ENCODE measurements around the gene ATRAID. TPM values are rescaled to one million over a fixed set of nuclear protein-coding genes. Genes with fewer than 3 reads are reported as not detected.

The ATRAID gene
- 231 TPM for polyA plus RNA-seq (2012; ENCODE audit: insufficient read depth, insufficient read length, low read depth)

- peaks cover 42% of the 10 kb centered on the region for H3K36me3 ChIP-seq
- no peak for TF ChIP-seq CTCF (IDR thresholded peaks at IDR 0.05; ENCODE audit: low read depth, low read length)
- no peaks in the 10 kb centered on the region for H3K27me3 ChIP-seq
- H3K9me3 ChIP-seq = no peaks in the 10 kb centered on the region
- peak; percentile 95 for DNase-seq
- peaks cover 4% of the 10 kb centered on the region; the same call in 1 of the 2 replicates for H3K4me1 ChIP-seq
- H3K4me3 ChIP-seq (ENCODE audit: low read depth, low read length) = peak within 1 kb of the TSS; percentile 77
Measured at GRCh38 chr2:27211943-27212625, at the start of gene ATRAID, which contains the start of gene SLC5A6. Gene ATRAID, plus strand, starts transcription at chr2:27212041. Its CDS starts 328 bp downstream, at chr2:27212369. Gene SLC5A6, minus strand, starts transcription at chr2:27212268. Its CDS starts 4,618 bp downstream, at chr2:27207650.

GRCh38 chr2:27162151-27163121 lies 49.4 kb upstream of the ATRAID start:
- no peak for DNase-seq
- Histone ChIP-seq H3K9me3 (no peaks in the 10 kb centered on the region), H3K36me3 (no peaks in the 10 kb centered on the region), H3K4me1 (no peaks in the 10 kb centered on the region), H3K27me3 (no peaks in the 10 kb centered on the region), H3K4me3 (ENCODE audit: low read depth, low read length) (no peak overlapping the region)
- no peak for TF ChIP-seq CTCF (IDR thresholded peaks at IDR 0.05; ENCODE audit: low read depth, low read length)

- no peaks in the 10 kb centered on the region for H3K27me3 ChIP-seq
- no peaks in the 10 kb centered on the region for H3K36me3 ChIP-seq
- DNase-seq = no peak
- no peak for TF ChIP-seq CTCF (IDR thresholded peaks at IDR 0.05; ENCODE audit: low read depth, low read length)
- H3K4me3 ChIP-seq (ENCODE audit: low read depth, low read length) = no peak overlapping the region
- H3K9me3 ChIP-seq = no peaks in the 10 kb centered on the region
- H3K4me1 ChIP-seq = no peaks in the 10 kb centered on the region
Measured at GRCh38 chr2:27164960-27165763, 46.7 kb upstream of the ATRAID start.

GRCh38 chr2:27170581-27171337 lies 41.1 kb upstream of the ATRAID start:
- H3K9me3 ChIP-seq = no peaks in the 10 kb centered on the region
- H3K36me3 ChIP-seq = no peaks in the 10 kb centered on the region
- no peaks in the 10 kb centered on the region for H3K27me3 ChIP-seq
- no peaks in the 10 kb centered on the region for H3K4me1 ChIP-seq
- no peak for DNase-seq
- no peak for TF ChIP-seq CTCF (IDR thresholded peaks at IDR 0.05; ENCODE audit: low read depth, low read length)
- no peak overlapping the region for H3K4me3 ChIP-seq (ENCODE audit: low read depth, low read length)

GRCh38 chr2:27171351-27171848 lies 40.4 kb upstream of the ATRAID start:
- no peak for DNase-seq
- H3K27me3 ChIP-seq = no peaks in the 10 kb centered on the region
- no peaks in the 10 kb centered on the region for H3K9me3 ChIP-seq
- TF ChIP-seq CTCF (IDR thresholded peaks at IDR 0.05; ENCODE audit: low read depth, low read length) = no peak
- H3K4me3 ChIP-seq (ENCODE audit: low read depth, low read length) = no peak overlapping the region
- H3K4me1 ChIP-seq = no peaks in the 10 kb centered on the region
- no peaks in the 10 kb centered on the region for H3K36me3 ChIP-seq

Data from BE2C (cell line).